22Rv1 (cell line): ENCODE data around the gene NAA10.

ENCODE experiments used
- H3K27ac ChIP-seq: fragments of 450-650 bp; 2 replicates; pipeline ENCODE4 v1.5.1; 2017
- CTCF ChIP-seq: fragments of 450-650 bp; IDR thresholded peaks from 2 replicates; pipeline ENCODE4 v1.5.1; 2017; ENCODE audit warnings: mild to moderate bottlenecking
- ZFX ChIP-seq: fragments of 450-650 bp; IDR thresholded peaks from 2 replicates; pipeline ENCODE4 v1.6.1; 2017; ENCODE audit warnings: antibody characterized with exemption, borderline replicate concordance

Gene NAA10

GRCh38 chrX:153969125-153969903, 34.5 kb upstream of the NAA10 start:
- no peak overlapping the region for H3K27ac ChIP-seq
- TF ChIP-seq ZFX (no peak), CTCF (no peak)

GRCh38 chrX:153968754-153969124, 33.9 kb upstream of the NAA10 start:
- no peak overlapping the region for H3K27ac ChIP-seq
- TF ChIP-seq CTCF (no peak), ZFX (no peak)

GRCh38 chrX:153968255-153968654, 33.4 kb upstream of the NAA10 start:
- H3K27ac ChIP-seq: no peak overlapping the region
- TF ChIP-seq CTCF (no peak), ZFX (no peak)

- no peak for TF ChIP-seq ZFX
- no peak for TF ChIP-seq CTCF
Measured at GRCh38 chrX:153967536-153968224, 32.8 kb upstream of the NAA10 start.

GRCh38 chrX:153966841-153967535, 32.2 kb upstream of the NAA10 start:
- H3K27ac ChIP-seq: no peak overlapping the region
- TF ChIP-seq ZFX (no peak), CTCF (no peak)

More at GRCh38 chrX:153967536-153968224, 32.8 kb upstream of the NAA10 start:
- H3K27ac ChIP-seq: no peak overlapping the region

GRCh38 chrX:153966283-153966688, 31.4 kb upstream of the NAA10 start:
- TF ChIP-seq ZFX: no peak
- no peak for TF ChIP-seq CTCF
- no peak overlapping the region for H3K27ac ChIP-seq

GRCh38 chrX:153965406-153965805, 30.6 kb upstream of the NAA10 start:
- TF ChIP-seq ZFX: no peak
- no peak for TF ChIP-seq CTCF
- H3K27ac ChIP-seq: no peak overlapping the region
